Bronchial epithelial cell (primary cell): ENCODE results near the gene B3GAT3. TPM values are rescaled to one million over a fixed set of nuclear protein-coding genes. Genes with fewer than 3 reads are reported as not detected.

Source experiments
- DNase-seq: peaks from one replicate; pipeline ENCODE4 v3.0.0-alpha.2; 2010; ENCODE audit warnings: low read depth
- FAIRE-seq: peaks from 2 replicates; lab custom pipeline; 2011; peaks lifted over from hg19 to GRCh38; lab: Jason Lieb, UNC
- H3K27me3 ChIP-seq: 2 replicates; pipeline ENCODE4 v1.5.1; 2011; ENCODE audit warnings: low read length; ENCODE audit not compliant: control insufficient read depth, insufficient read depth
- H3K36me3 ChIP-seq: 2 replicates; pipeline ENCODE4 v1.5.1; 2011; ENCODE audit warnings: low read length; ENCODE audit not compliant: control insufficient read depth, insufficient read depth
- H3K4me3 ChIP-seq: 2 replicates; pipeline ENCODE4 v1.5.1; 2011; ENCODE audit warnings: mild to moderate bottlenecking, low read depth, low read length, control low read depth
- total RNA-seq: library from RNA; depleted of rRNA; stranded (reverse); fragments of >200 nt; gene quantifications from 2 replicates; pipeline ENCODE4 v1.2.1, GENCODE V29; 2014
- TF ChIP-seq, protein P1 (sequence below): IDR thresholded peaks from 2 replicates; pipeline ENCODE4 v1.5.1; 2011; ENCODE audit warnings: mild to moderate bottlenecking, moderate library complexity, low read length, control low read depth, inconsistent platforms; ENCODE audit not compliant: insufficient read depth, severe bottlenecking

Gene B3GAT3
- total RNA-seq, 1 donor from 2014 or later: 24.2 TPM

DNA sequence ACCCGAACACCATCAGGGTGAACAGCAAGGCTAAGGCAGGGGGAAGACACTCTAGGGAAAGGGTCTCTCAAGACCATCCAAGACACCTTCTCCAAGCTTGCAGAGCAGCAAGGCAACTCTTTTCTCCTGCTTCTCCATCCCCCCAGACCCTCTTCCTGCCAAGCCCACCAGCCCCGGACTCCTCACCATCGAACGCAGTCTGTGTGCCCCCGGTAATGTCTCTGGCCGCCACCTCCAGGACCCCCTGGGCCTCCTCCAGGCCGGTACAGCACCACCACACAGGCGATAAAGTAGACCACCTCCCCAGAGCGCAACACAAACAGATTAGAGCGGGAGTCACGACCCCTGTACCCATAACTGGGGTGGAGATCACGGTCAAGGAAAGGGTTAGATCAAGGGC lies 13.0 kb downstream of the B3GAT3 start:
- TF ChIP-seq, protein P1, sequence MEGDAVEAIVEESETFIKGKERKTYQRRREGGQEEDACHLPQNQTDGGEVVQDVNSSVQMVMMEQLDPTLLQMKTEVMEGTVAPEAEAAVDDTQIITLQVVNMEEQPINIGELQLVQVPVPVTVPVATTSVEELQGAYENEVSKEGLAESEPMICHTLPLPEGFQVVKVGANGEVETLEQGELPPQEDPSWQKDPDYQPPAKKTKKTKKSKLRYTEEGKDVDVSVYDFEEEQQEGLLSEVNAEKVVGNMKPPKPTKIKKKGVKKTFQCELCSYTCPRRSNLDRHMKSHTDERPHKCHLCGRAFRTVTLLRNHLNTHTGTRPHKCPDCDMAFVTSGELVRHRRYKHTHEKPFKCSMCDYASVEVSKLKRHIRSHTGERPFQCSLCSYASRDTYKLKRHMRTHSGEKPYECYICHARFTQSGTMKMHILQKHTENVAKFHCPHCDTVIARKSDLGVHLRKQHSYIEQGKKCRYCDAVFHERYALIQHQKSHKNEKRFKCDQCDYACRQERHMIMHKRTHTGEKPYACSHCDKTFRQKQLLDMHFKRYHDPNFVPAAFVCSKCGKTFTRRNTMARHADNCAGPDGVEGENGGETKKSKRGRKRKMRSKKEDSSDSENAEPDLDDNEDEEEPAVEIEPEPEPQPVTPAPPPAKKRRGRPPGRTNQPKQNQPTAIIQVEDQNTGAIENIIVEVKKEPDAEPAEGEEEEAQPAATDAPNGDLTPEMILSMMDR: no peak
- FAIRE-seq: no peak
- no peak overlapping the region for H3K4me3 ChIP-seq
- no peaks in the 10 kb centered on the region for H3K27me3 ChIP-seq
- peaks cover 9% of the 10 kb centered on the region for H3K36me3 ChIP-seq
- DNase-seq: no peak

DNA sequence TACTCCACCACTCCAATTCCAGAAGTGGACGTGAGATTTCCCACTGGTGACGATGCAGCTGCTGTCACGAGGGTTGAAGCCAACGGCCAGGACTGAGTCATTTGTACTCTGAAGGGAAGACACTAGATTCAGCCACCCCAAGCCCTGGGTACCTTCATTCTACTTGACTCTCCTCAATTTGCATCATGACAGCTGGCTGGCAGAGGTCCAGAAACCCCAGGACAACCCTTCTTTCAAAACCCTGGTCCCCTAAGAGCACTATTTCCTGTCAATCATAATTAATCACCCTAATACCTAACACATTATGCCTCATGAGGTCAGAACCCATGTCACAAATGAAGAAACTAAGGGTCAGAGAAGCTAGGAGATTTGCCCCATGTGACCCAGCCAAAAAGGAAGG lies 14.1 kb downstream of the B3GAT3 start:
- H3K36me3 ChIP-seq: peaks cover 9% of the 10 kb centered on the region
- no peak overlapping the region for H3K4me3 ChIP-seq
- no peaks in the 10 kb centered on the region for H3K27me3 ChIP-seq
- DNase-seq: no peak
- FAIRE-seq: no peak
- TF ChIP-seq, protein P1: no peak

DNA sequence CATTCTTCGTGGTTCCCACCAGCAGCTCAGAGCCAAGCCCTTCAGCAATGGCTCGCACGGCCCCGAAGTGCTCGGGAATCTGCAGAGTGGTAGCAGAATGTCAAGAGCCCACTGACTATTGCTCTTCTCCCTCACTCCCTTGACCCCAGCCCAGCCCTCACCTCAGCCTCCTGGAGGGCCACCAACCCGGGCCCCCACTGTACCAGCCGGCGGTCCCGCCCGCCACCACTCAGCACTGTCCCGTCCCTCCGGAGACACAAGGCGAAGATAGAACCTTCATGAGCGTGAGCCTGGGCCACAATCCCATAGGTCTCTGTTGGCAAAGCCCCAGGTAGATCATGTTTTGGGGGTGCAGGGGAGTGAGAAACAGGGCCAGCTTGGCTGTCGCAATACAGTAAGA lies 15.9 kb downstream of the B3GAT3 start:
- no peaks in the 10 kb centered on the region for H3K27me3 ChIP-seq
- peaks cover 9% of the 10 kb centered on the region for H3K36me3 ChIP-seq
- DNase-seq (no peak), FAIRE-seq (no peak)
- no peak overlapping the region for H3K4me3 ChIP-seq
- TF ChIP-seq, protein P1: no peak

DNA sequence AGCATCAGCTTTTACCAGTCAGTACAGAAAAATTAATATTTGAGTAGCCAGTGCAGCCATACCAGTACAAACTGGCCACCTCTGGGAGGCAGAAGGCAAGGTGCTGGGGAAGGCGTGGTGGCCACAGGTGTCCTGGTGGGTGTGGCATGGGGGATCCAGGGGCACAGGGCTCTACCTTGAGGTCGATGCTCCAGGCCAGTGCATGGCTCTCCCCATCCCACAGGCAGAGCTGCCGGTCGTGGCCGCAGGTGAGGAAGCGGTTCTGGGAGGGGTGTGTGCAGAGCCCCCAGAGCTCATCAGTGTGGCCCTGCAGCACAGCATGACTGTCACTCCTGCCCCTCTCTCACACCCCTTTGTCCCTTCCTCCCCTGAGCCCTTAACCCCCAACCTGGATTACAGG lies 16.3 kb downstream of the B3GAT3 start:
- FAIRE-seq: no peak
- peaks cover 8% of the 10 kb centered on the region for H3K36me3 ChIP-seq
- H3K27me3 ChIP-seq: no peaks in the 10 kb centered on the region

DNA sequence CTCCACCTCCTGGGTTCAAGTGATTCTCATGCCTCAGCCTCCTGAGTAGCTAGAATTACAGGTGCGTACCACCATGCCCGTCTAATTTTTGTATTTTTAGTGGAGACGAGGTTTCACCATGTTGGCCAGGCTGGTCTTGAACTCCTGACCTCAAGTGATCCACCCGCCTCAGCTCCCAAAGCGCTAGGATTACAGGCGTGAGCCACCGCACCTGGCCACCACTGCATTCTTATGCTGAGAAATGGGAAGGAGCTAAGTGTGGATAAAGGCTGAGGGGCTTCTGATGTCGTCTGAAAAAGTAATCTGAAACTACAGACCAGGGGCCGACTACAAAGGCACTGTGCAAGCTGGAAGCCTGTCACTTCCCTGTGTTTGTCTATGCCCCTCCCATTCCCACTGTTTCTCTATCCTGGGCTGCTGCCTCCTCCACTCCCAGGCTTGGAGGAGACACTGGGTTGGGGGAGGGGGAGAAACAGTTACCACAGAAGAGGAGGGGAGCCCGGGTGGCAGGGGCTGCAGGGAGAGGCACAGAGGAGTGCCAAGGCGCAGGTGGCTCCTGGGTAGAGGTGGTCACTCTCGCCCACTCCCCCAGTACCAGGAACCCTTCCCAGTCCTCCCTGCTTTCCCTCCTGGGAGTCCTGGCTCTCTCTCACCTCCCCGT lies 17.2 kb downstream of the B3GAT3 start:
- TF ChIP-seq, protein P1: no peak
- FAIRE-seq: no peak
- peaks cover 7% of the 10 kb centered on the region for H3K36me3 ChIP-seq

More for the DNA sequence above, 16.3 kb downstream of the B3GAT3 start:
- no peak overlapping the region for H3K4me3 ChIP-seq
- TF ChIP-seq, protein P1: no peak
- no peak for DNase-seq

More for the DNA sequence above, 17.2 kb downstream of the B3GAT3 start:
- H3K27me3 ChIP-seq: no peaks in the 10 kb centered on the region
- no peak for DNase-seq
- no peak overlapping the region for H3K4me3 ChIP-seq
